PC-3 (cell line): Measurements from ENCODE around the gene TXK. TPM values are rescaled to one million over a fixed set of nuclear protein-coding genes. Genes with fewer than 3 reads are reported as not detected.

ENCODE experiments used
- ATAC-seq: fragments of 200-7000 bp; cut with Tn5 transposase; 2 replicates; pipeline ENCODE4 v1.9.1; 2020; ENCODE audit warnings: mild to moderate bottlenecking, moderate library complexity
- BruUV-seq: library from RNA; stranded (reverse); fragments of 400-500 nt; replicated peaks from 2 replicates; lab custom pipeline; 2021; lab: Mats Ljungman, UMichigan
- CTCF ChIA-PET: fragments of 300-600 bp; sonication (Branson Sonifier 250); formaldehyde crosslinking; loops from one replicate; lab custom pipeline; 2022; ENCODE audit warnings: antibody characterized with exemption; lab: Charles Lee
- POLR2A ChIA-PET: fragments of 300-600 bp; sonication (Branson Sonifier 250); formaldehyde crosslinking; loops from one replicate; lab custom pipeline; 2022; ENCODE audit warnings: antibody characterized with exemption; ENCODE audit not compliant: unreplicated experiment; lab: Charles Lee
- DNase-seq: peaks from one replicate; pipeline ENCODE4 v3.0.0-alpha.2; 2015
- H2AFZ ChIP-seq: fragments of 300-600 bp; sonication (generic); 2 replicates; pipeline ENCODE4 v1.6.0; 2016; ENCODE audit warnings: antibody characterized with exemption, low read length
- H3F3A ChIP-seq: fragments of 300-600 bp; sonication (generic); one replicate; pipeline ENCODE4 v1.6.0; 2017; ENCODE audit warnings: antibody characterized with exemption, low read length, control low read depth, mild to moderate bottlenecking; ENCODE audit not compliant: unreplicated experiment
- H3K27ac ChIP-seq: fragments of 300-600 bp; sonication (generic); 2 replicates; pipeline ENCODE4 v1.5.1; 2016; ENCODE audit warnings: mild to moderate bottlenecking, low read length
- H3K27me3 ChIP-seq: fragments of 300-600 bp; sonication (generic); 2 replicates; pipeline ENCODE4 v1.6.1; 2016; ENCODE audit warnings: low read length, mixed read lengths
- H3K36me3 ChIP-seq: fragments of 300-600 bp; sonication (generic); 2 replicates; pipeline ENCODE4 v1.6.1; 2016; ENCODE audit warnings: low read depth, mixed run types, low read length, mixed read lengths
- H3K4me1 ChIP-seq: fragments of 300-600 bp; sonication (generic); 2 replicates; pipeline ENCODE4 v1.5.1; 2016; ENCODE audit warnings: low read length; ENCODE audit not compliant: insufficient read depth
- H3K4me2 ChIP-seq: fragments of 300-600 bp; sonication (generic); 2 replicates; pipeline ENCODE4 v1.6.0; 2016; ENCODE audit warnings: low read length
- H3K4me3 ChIP-seq: fragments of 300-600 bp; sonication (generic); 2 replicates; pipeline ENCODE4 v1.5.1; 2016; ENCODE audit warnings: mild to moderate bottlenecking, low read length, mixed read lengths
- H3K79me2 ChIP-seq: fragments of 300-600 bp; sonication (generic); 2 replicates; pipeline ENCODE4 v1.6.1; 2017; ENCODE audit warnings: low read length, mixed read lengths
- H3K9ac ChIP-seq: fragments of 300-600 bp; sonication (generic); 2 replicates; pipeline ENCODE4 v1.6.0; 2016; ENCODE audit warnings: mild to moderate bottlenecking, low read length
- H3K9me2 ChIP-seq: fragments of 300-600 bp; sonication (generic); replicated peaks from 2 replicates; pipeline ENCODE4 v1.6.1; 2016; ENCODE audit warnings: mixed run types, low read length, mixed read lengths
- H3K9me3 ChIP-seq: fragments of 300-600 bp; sonication (generic); 2 replicates; pipeline ENCODE4 v1.6.1; 2016; ENCODE audit warnings: low read length, mixed read lengths
- H4K20me1 ChIP-seq: fragments of 300-600 bp; sonication (generic); 2 replicates; pipeline ENCODE4 v1.6.1; 2016; ENCODE audit warnings: low read length, mixed read lengths
- CTCF ChIP-seq: fragments of 300-600 bp; sonication (generic); conservative IDR thresholded peaks from 2 replicates; pipeline ENCODE4 v1.5.1; 2017; ENCODE audit warnings: antibody characterized with exemption, low read depth, mild to moderate bottlenecking, low read length
- EZH2 ChIP-seq: fragments of 300-600 bp; sonication (generic); IDR thresholded peaks from one replicate; pipeline ENCODE4 v1.6.1; 2017; ENCODE audit warnings: antibody characterized with exemption, mild to moderate bottlenecking, low read length; ENCODE audit not compliant: unreplicated experiment
- EZH2phosphoT487 ChIP-seq: fragments of 300-600 bp; sonication (generic); IDR thresholded peaks from 2 replicates; pipeline ENCODE4 v1.6.1; 2018; ENCODE audit warnings: mild to moderate bottlenecking, antibody characterized with exemption, low read length, borderline replicate concordance
- intact Hi-C: fragments of 100-400 bp; cut with micrococcal nuclease; formaldehyde crosslinking; loops from 2 replicates; pipeline ENCODE4 v1.9.0; 2023
- total RNA-seq: library from RNA; depleted of rRNA; stranded (reverse); fragments of >200 nt; gene quantifications from 2 replicates; pipeline ENCODE4 v1.2.3, GENCODE V29; 2014

TXK gene
- total RNA-seq, 1 experiment from 2014 or later, result 2.6 TPM

- no peaks in the 10 kb centered on the region for H3F3A ChIP-seq
- POLR2A ChIA-PET, result no interaction called here
- DNase-seq (no peak), ATAC-seq (no peak)
- H3K4me2 ChIP-seq, result no peak overlapping the region
- TF ChIP-seq CTCF (no peak), EZH2phosphoT487 (no peak), EZH2 (no peak)
- no peaks in the 10 kb centered on the region for H4K20me1 ChIP-seq
- H3K79me2 ChIP-seq, result no peaks in the 10 kb centered on the region
- no TSS peak for BruUV-seq
- H3K4me1 ChIP-seq, result peaks cover 5% of the 10 kb centered on the region; the same call in 1 of the 2 replicates
- no peak overlapping the region for H3K9ac ChIP-seq
- no peak overlapping the region for H2AFZ ChIP-seq
- H3K27ac ChIP-seq, result no peak overlapping the region
- no peaks in the 10 kb centered on the region for H3K36me3 ChIP-seq
- H3K9me3 ChIP-seq, result no peaks in the 10 kb centered on the region
- CTCF ChIA-PET, result no interaction called here
- H3K4me3 ChIP-seq, result no peak overlapping the region
- H3K27me3 ChIP-seq, result no peaks in the 10 kb centered on the region
- no peaks in the 10 kb centered on the region for H3K9me2 ChIP-seq
- intact Hi-C loops, result no loop called here
These were observed 86.2 kb downstream of the TXK start for GRCh38 chr4:48047896-48048295.

DNA sequence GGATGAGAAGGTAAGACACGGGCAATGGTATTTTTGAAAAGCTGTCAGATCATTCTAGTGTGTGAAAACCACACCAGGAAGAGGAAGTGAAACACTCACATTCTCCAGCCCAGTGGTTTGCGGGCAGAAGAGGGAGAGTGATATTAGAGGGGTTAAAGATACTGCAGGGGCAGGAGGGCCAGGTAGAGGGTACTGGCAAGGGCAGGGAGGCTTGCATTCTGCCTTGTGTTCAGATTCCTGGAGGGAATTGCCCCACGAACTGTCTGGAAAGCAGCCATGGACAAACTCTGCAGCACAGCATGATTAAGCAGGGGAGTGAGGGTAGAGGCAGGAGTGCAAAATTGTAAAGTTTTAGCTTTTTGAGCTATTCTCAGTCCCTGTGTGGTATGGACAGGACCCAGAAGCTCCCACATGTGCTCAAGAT is 86.6 kb downstream of the TXK start:
- no peak overlapping the region for H2AFZ ChIP-seq
- H3K9me2 ChIP-seq, result no peaks in the 10 kb centered on the region
- H3K4me3 ChIP-seq, result no peak overlapping the region
- H3K9me3 ChIP-seq, result no peaks in the 10 kb centered on the region
- H4K20me1 ChIP-seq, result no peaks in the 10 kb centered on the region
- ChIA-PET POLR2A (no interaction called here), CTCF (no interaction called here)
- H3K79me2 ChIP-seq, result no peaks in the 10 kb centered on the region
- no peak overlapping the region for H3K4me2 ChIP-seq
- BruUV-seq, result no TSS peak
- no peaks in the 10 kb centered on the region for H3K36me3 ChIP-seq
- TF ChIP-seq EZH2phosphoT487 (no peak), EZH2 (no peak), CTCF (no peak)
- H3F3A ChIP-seq, result no peaks in the 10 kb centered on the region
- peaks cover 9% of the 10 kb centered on the region; the same call in 1 of the 2 replicates for H3K4me1 ChIP-seq
- ATAC-seq, result no peak; the same call in 1 of the 2 replicates
- intact Hi-C loops, result no loop called here
- no peak for DNase-seq
- H3K27me3 ChIP-seq, result no peaks in the 10 kb centered on the region
- H3K9ac ChIP-seq, result no peak overlapping the region
- H3K27ac ChIP-seq, result no peak overlapping the region

DNA sequence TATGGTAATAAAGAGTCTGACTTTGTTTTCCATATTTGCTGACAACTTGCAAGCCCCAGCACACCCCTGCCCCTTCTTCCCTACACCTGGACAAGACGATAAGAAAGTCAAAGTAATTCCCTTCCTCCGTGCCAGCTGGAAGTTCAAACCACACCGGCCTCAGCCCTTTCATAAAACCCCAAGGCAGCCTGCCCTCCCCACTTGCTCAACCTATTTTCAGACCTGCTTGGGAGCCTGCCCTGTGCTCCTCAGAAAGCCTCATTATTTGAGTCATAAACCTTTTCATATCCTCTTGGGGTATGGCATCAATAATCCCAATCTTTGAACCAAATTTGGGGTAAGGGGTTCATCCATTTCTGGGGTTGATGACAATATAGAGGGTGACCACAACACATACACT is 88.0 kb downstream of the TXK start:
- Histone ChIP-seq H3K9me3 (no peaks in the 10 kb centered on the region), H4K20me1 (no peaks in the 10 kb centered on the region), H3K4me1 (peaks cover 14% of the 10 kb centered on the region; the same call in 1 of the 2 replicates), H3K27ac (no peak overlapping the region), H3K9me2 (no peaks in the 10 kb centered on the region), H3K79me2 (no peaks in the 10 kb centered on the region), H3K36me3 (no peaks in the 10 kb centered on the region), H3K9ac (no peak overlapping the region), H3F3A (no peaks in the 10 kb centered on the region), H3K4me2 (no peak overlapping the region), H3K27me3 (no peaks in the 10 kb centered on the region), H3K4me3 (no peak overlapping the region), H2AFZ (no peak overlapping the region)
- ChIA-PET POLR2A (no interaction called here), CTCF (no interaction called here)
- no TSS peak for BruUV-seq
- intact Hi-C loops, result no loop called here
- TF ChIP-seq EZH2, result no peak
- TF ChIP-seq CTCF, result no peak
- TF ChIP-seq EZH2phosphoT487, result no peak
- ATAC-seq (no peak), DNase-seq (no peak)
